Measurements from ENCODE around the gene CIB1.

The CIB1 gene

DNA sequence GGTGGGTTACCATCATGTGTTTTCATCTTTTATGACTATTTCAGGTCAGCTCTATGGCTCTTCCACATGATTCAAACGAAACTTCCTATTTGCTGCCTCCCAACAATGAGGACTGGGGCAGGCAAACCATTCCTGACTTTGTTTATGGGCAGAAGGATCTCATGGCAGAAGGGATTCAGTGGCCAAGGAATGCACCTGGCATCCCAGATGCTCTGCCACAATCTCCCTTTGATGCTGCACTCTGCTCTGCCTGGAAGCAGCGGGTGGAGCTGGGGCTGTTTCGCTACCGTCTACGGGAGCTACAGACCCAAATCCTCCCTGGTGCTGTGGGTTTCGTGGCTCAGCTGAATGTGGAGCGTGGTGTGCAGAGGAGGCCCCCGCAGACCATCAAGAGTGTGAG lies 7.1 kb upstream of the CIB1 start:
- Histone ChIP-seq H3K36me3 (ENCODE audit: insufficient read depth, low read length) (no peaks in the 10 kb centered on the region), H3K9ac (ENCODE audit: low read depth, low read length, poor library complexity, severe bottlenecking) (no peak overlapping the region), H3K79me2 (ENCODE audit: insufficient read depth, low read length) (no peaks in the 10 kb centered on the region), H3K4me2 (ENCODE audit: low read depth, low read length, poor library complexity, severe bottlenecking) (no peak overlapping the region), H3K9me2 (replicated peaks; ENCODE audit: low read depth, low read length) (no peaks in the 10 kb centered on the region), H3K9me3 (ENCODE audit: insufficient read depth, low read depth, low read length) (no peaks in the 10 kb centered on the region), H4K20me1 (ENCODE audit: insufficient read depth, low read length, poor library complexity, severe bottlenecking) (no peaks in the 10 kb centered on the region), H3K4me1 (ENCODE audit: insufficient read depth, low read length, poor library complexity, severe bottlenecking) (no peaks in the 10 kb centered on the region), H3F3A (ENCODE audit: low read depth) (no peaks in the 10 kb centered on the region), H3K27me3 (ENCODE audit: insufficient read depth, low read length, poor library complexity, severe bottlenecking) (no peaks in the 10 kb centered on the region), H2AFZ (ENCODE audit: low read length) (no peak overlapping the region), H3K4me3 (ENCODE audit: low read length, poor library complexity, severe bottlenecking) (no peak overlapping the region)
- no peak for TF ChIP-seq EZH2phosphoT487 (IDR thresholded peaks at IDR 0.05; ENCODE audit: borderline replicate concordance)
- TF ChIP-seq, protein P1, sequence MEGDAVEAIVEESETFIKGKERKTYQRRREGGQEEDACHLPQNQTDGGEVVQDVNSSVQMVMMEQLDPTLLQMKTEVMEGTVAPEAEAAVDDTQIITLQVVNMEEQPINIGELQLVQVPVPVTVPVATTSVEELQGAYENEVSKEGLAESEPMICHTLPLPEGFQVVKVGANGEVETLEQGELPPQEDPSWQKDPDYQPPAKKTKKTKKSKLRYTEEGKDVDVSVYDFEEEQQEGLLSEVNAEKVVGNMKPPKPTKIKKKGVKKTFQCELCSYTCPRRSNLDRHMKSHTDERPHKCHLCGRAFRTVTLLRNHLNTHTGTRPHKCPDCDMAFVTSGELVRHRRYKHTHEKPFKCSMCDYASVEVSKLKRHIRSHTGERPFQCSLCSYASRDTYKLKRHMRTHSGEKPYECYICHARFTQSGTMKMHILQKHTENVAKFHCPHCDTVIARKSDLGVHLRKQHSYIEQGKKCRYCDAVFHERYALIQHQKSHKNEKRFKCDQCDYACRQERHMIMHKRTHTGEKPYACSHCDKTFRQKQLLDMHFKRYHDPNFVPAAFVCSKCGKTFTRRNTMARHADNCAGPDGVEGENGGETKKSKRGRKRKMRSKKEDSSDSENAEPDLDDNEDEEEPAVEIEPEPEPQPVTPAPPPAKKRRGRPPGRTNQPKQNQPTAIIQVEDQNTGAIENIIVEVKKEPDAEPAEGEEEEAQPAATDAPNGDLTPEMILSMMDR (conservative IDR thresholded peaks at IDR 0.05; ENCODE audit: low read length): no peak

GRCh38 chr15:90239371-90239770 lies 5.6 kb upstream of the CIB1 start:
- Histone ChIP-seq H3K9me3 (ENCODE audit: insufficient read depth, low read depth, low read length) (no peaks in the 10 kb centered on the region), H3K4me2 (ENCODE audit: low read depth, low read length, poor library complexity, severe bottlenecking) (no peak overlapping the region), H3K27me3 (ENCODE audit: insufficient read depth, low read length, poor library complexity, severe bottlenecking) (no peaks in the 10 kb centered on the region), H4K20me1 (ENCODE audit: insufficient read depth, low read length, poor library complexity, severe bottlenecking) (no peaks in the 10 kb centered on the region), H3K4me1 (ENCODE audit: insufficient read depth, low read length, poor library complexity, severe bottlenecking) (peaks cover 7% of the 10 kb centered on the region), H3K4me3 (ENCODE audit: low read length, poor library complexity, severe bottlenecking) (no peak overlapping the region), H3K36me3 (ENCODE audit: insufficient read depth, low read length) (no peaks in the 10 kb centered on the region), H2AFZ (ENCODE audit: low read length) (no peak overlapping the region), H3K9me2 (replicated peaks; ENCODE audit: low read depth, low read length) (no peaks in the 10 kb centered on the region), H3K9ac (ENCODE audit: low read depth, low read length, poor library complexity, severe bottlenecking) (no peak overlapping the region), H3K79me2 (ENCODE audit: insufficient read depth, low read length) (no peaks in the 10 kb centered on the region), H3F3A (ENCODE audit: low read depth) (no peaks in the 10 kb centered on the region)
- TF ChIP-seq, protein P1 (conservative IDR thresholded peaks at IDR 0.05; ENCODE audit: low read length): no peak
- TF ChIP-seq EZH2phosphoT487 (IDR thresholded peaks at IDR 0.05; ENCODE audit: borderline replicate concordance): no peak

DNA sequence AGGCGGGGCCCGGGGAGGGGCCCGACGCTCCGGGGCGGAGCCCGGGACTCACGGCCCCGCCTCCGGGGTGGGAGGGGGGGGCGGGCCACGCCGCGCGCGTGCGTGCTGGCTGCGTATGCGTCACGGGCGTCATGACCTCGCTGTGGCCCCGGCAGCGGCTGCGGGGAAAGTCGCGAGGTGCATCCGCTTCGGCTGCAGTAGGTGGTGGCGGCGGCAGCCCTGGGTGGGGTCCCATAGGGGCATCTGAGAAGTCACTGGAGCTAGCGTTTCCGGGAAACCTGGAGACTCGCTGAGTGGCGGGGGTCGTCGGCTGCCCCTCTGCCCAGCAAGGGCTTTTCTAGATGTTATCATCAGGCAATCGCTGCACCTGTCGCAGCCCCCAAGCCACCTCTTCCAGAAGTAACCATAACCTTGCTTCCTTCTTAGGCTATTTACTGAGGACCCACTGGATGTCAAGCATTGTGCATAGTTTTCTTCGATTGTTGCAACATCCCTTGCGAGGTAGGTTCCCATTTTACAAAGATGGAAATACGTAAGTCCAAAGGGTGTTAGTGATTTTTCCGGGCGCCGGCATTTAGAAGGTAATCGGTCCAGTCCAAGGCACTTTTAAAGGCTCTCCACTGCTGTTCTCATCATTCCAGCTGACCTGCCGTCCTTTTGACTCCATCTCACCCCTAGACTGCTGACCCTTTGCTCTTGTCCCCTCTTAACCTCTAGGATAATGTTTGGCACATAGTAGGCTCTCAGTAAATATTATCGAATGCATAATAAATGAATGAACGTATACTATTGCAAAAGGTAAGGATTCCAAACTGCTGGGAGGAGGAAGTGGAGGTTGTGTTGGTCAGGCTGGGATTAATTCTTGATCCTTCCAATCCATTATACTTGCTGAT lies 601 bp upstream of the CIB1 start, which contains the start of gene GDPGP1:
Gene GDPGP1, plus strand, starts transcription at position 114 of the 893 bp plus-strand sequence. CDS start 6,700 bp downstream, outside the sequence.
- Histone ChIP-seq H2AFZ (ENCODE audit: low read length) (peak within 1 kb of the TSS; percentile 80), H3K9me2 (replicated peaks; ENCODE audit: low read depth, low read length) (no peaks in the 10 kb centered on the region), H3F3A (ENCODE audit: low read depth) (no peaks in the 10 kb centered on the region), H3K4me3 (ENCODE audit: low read length, poor library complexity, severe bottlenecking) (peak within 1 kb of the TSS; percentile 81), H3K9ac (ENCODE audit: low read depth, low read length, poor library complexity, severe bottlenecking) (peak within 1 kb of the TSS; percentile 72), H3K4me1 (ENCODE audit: insufficient read depth, low read length, poor library complexity, severe bottlenecking) (peaks cover 34% of the 10 kb centered on the region), H3K9me3 (ENCODE audit: insufficient read depth, low read depth, low read length) (no peaks in the 10 kb centered on the region), H3K27me3 (ENCODE audit: insufficient read depth, low read length, poor library complexity, severe bottlenecking) (no peaks in the 10 kb centered on the region), H3K4me2 (ENCODE audit: low read depth, low read length, poor library complexity, severe bottlenecking) (peak within 1 kb of the TSS; percentile 82), H4K20me1 (ENCODE audit: insufficient read depth, low read length, poor library complexity, severe bottlenecking) (peaks cover 4% of the 10 kb centered on the region), H3K79me2 (ENCODE audit: insufficient read depth, low read length) (peaks cover 30% of the 10 kb centered on the region), H3K36me3 (ENCODE audit: insufficient read depth, low read length) (peaks cover 8% of the 10 kb centered on the region; the same call in 1 of the 2 replicates)
- TF ChIP-seq, protein P1 (conservative IDR thresholded peaks at IDR 0.05; ENCODE audit: low read length): no peak
- TF ChIP-seq EZH2phosphoT487 (IDR thresholded peaks at IDR 0.05; ENCODE audit: borderline replicate concordance): no peak
